ENCODE measurements around the gene MLN. TPM values are rescaled to one million over a fixed set of nuclear protein-coding genes. Genes with fewer than 3 reads are reported as not detected.

MLN gene
- polyA plus RNA-seq, 1 donor from 2014 or later, result not detected

- Histone ChIP-seq H3K4me2 (ENCODE audit: low read length) (no peak overlapping the region), H3F3A (ENCODE audit: insufficient read depth, low read length, poor library complexity, severe bottlenecking) (peaks cover 2% of the 10 kb centered on the region), H3K9ac (ENCODE audit: low read length) (peak overlapping the region; percentile 44), H3K4me3 (ENCODE audit: low read length) (peak overlapping the region; percentile 36), H3K36me3 (ENCODE audit: insufficient read depth, low read length) (peaks cover 9% of the 10 kb centered on the region), H3K27ac (ENCODE audit: low read length) (peak overlapping the region; percentile 61), H3K9me2 (ENCODE audit: insufficient read depth, low read length) (no peaks in the 10 kb centered on the region), H3K27me3 (ENCODE audit: insufficient read depth, low read depth, low read length) (no peaks in the 10 kb centered on the region), H4K20me1 (ENCODE audit: insufficient read depth) (no peaks in the 10 kb centered on the region), H3K79me2 (replicated peaks; ENCODE audit: insufficient read depth, low read length) (no peaks in the 10 kb centered on the region), H2AFZ (ENCODE audit: low read depth, low read length) (no peak overlapping the region), H3K9me3 (ENCODE audit: low read length) (no peaks in the 10 kb centered on the region)
- TF ChIP-seq RAD21 (conservative IDR thresholded peaks at IDR 0.05) (no peak), POLR2AphosphoS5 (IDR thresholded peaks at IDR 0.05) (peak; percentile 50), EZH2 (IDR thresholded peaks at IDR 0.05; ENCODE audit: borderline replicate concordance, insufficient read depth, low read length, poor library complexity, severe bottlenecking) (no peak), EP300 (conservative IDR thresholded peaks at IDR 0.05; ENCODE audit: poor library complexity, severe bottlenecking) (peak; percentile 35), REST (IDR thresholded peaks at IDR 0.05; ENCODE audit: borderline replicate concordance) (peak; percentile 30), SMC3 (conservative IDR thresholded peaks at IDR 0.05; ENCODE audit: poor library complexity) (no peak)
Observed at GRCh38 chr6:33778444-33779121, 25.2 kb downstream of the MLN start.

- H4K20me1 ChIP-seq (ENCODE audit: insufficient read depth), result no peaks in the 10 kb centered on the region
Observed at GRCh38 chr6:33777398-33778388, 26.1 kb downstream of the MLN start.

More at GRCh38 chr6:33777398-33778388, 26.1 kb downstream of the MLN start:
- Histone ChIP-seq H3K9me3 (ENCODE audit: low read length) (no peaks in the 10 kb centered on the region), H3K9ac (ENCODE audit: low read length) (peak overlapping the region; percentile 44), H3K36me3 (ENCODE audit: insufficient read depth, low read length) (peaks cover 10% of the 10 kb centered on the region), H2AFZ (ENCODE audit: low read depth, low read length) (no peak overlapping the region), H3K4me2 (ENCODE audit: low read length) (no peak overlapping the region), H3K27me3 (ENCODE audit: insufficient read depth, low read depth, low read length) (no peaks in the 10 kb centered on the region), H3F3A (ENCODE audit: insufficient read depth, low read length, poor library complexity, severe bottlenecking) (peaks cover 2% of the 10 kb centered on the region), H3K9me2 (ENCODE audit: insufficient read depth, low read length) (no peaks in the 10 kb centered on the region), H3K79me2 (replicated peaks; ENCODE audit: insufficient read depth, low read length) (no peaks in the 10 kb centered on the region), H3K27ac (ENCODE audit: low read length) (peak overlapping the region; percentile 61), H3K4me3 (ENCODE audit: low read length) (peak overlapping the region; percentile 36)
- no peak for TF ChIP-seq TAF1 (IDR thresholded peaks at IDR 0.05; ENCODE audit: low read depth)
- TF ChIP-seq REST (IDR thresholded peaks at IDR 0.05; ENCODE audit: borderline replicate concordance), result peak; percentile 3

Data from neural cell (in vitro differentiated cells).